KMS-11 (cell line): Measurements from ENCODE around the gene TSPEAR.
"Not testable (repeated sequence)": the region's sequence is repeated elsewhere in the genome, so short reads cannot be mapped to it uniquely, and the experiment has no call there.

Experiments used
- H2AFZ ChIP-seq: fragments of 200-600 bp; sonication (generic); 2 replicates; pipeline ENCODE4 v1.6.1; 2016; ENCODE audit warnings: antibody characterized with exemption, mixed run types, low read depth
- H3K27ac ChIP-seq: fragments of 200-600 bp; sonication (generic); 2 replicates; pipeline ENCODE4 v1.6.1; 2016; ENCODE audit warnings: mild to moderate bottlenecking, mixed run types
- H3K27me3 ChIP-seq: fragments of 200-600 bp; sonication (generic); 2 replicates; pipeline ENCODE4 v1.6.1; 2017; ENCODE audit warnings: mild to moderate bottlenecking, low read depth, mixed run types, moderate library complexity; ENCODE audit not compliant: insufficient read depth
- H3K36me3 ChIP-seq: fragments of 200-600 bp; sonication (generic); 2 replicates; pipeline ENCODE4 v1.6.1; 2017; ENCODE audit warnings: mild to moderate bottlenecking, mixed run types; ENCODE audit not compliant: insufficient read depth
- H3K4me1 ChIP-seq: fragments of 200-600 bp; sonication (generic); 2 replicates; pipeline ENCODE4 v1.6.1; 2016; ENCODE audit warnings: mild to moderate bottlenecking, low read depth, mixed run types; ENCODE audit not compliant: poor library complexity, severe bottlenecking
- H3K4me2 ChIP-seq: fragments of 200-600 bp; sonication (generic); 2 replicates; pipeline ENCODE4 v1.7.0; 2016; ENCODE audit warnings: mild to moderate bottlenecking, mixed run types
- H3K4me3 ChIP-seq: fragments of 200-600 bp; sonication (generic); IDR thresholded peaks from 2 replicates; pipeline ENCODE4 v1.6.1; 2017; ENCODE audit warnings: low read depth, low read length, mixed read lengths; ENCODE audit not compliant: insufficient read depth
- H3K79me2 ChIP-seq: fragments of 200-600 bp; sonication (generic); 2 replicates; pipeline ENCODE4 v1.6.1; 2016; ENCODE audit warnings: low read depth, mixed run types; ENCODE audit not compliant: insufficient read depth
- H3K9ac ChIP-seq: fragments of 200-600 bp; sonication (generic); 2 replicates; pipeline ENCODE4 v1.6.1; 2016; ENCODE audit warnings: mild to moderate bottlenecking, mixed run types
- H4K20me1 ChIP-seq: fragments of 200-600 bp; sonication (generic); 2 replicates; pipeline ENCODE4 v1.6.1; 2016; ENCODE audit warnings: mild to moderate bottlenecking, mixed run types; ENCODE audit not compliant: insufficient read depth
- TF ChIP-seq, protein P1 (sequence below): fragments of 200-600 bp; sonication (generic); conservative IDR thresholded peaks from 2 replicates; pipeline ENCODE4 v1.6.1; 2017; ENCODE audit warnings: low read depth, mild to moderate bottlenecking, antibody characterized with exemption, low read length, moderate library complexity, mixed read lengths

The TSPEAR gene

DNA sequence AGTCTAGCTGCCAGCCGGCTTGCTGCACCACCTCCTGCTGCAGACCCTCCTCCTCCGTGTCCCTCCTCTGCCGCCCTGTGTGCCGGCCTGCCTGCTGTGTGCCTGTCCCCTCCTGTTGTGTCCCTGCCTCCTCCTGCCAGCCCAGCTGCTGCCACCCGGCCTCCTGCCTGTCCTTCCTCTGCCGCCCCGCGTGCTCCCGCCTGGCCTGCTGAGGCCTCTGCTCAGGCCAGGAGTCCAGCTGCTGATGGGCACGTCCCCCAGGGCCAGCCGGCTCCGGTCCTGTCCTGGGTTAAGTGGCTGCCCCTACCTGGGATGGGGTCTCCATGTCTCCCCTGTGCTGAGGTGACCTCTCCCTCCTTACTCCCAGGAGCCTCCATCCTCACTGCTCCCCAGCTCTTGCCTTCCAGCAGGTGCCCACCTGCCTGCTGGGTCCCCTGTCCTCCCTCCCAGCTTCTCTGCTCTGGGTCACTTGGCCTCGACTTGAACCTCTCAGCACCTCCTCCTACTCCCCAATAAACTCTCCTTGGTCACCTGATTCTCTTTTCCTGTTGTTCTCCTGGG lies 98.6 kb downstream of the TSPEAR start:
- Histone ChIP-seq H3K4me2 (no peak overlapping the region), H3K79me2 (no peaks in the 10 kb centered on the region), H3K4me3 (no peak overlapping the region), H3K4me1 (no peaks in the 10 kb centered on the region), H3K9ac (no peak overlapping the region), H3K27me3 (peaks cover 22% of the 10 kb centered on the region), H4K20me1 (no peaks in the 10 kb centered on the region), H3K27ac (no peak overlapping the region), H2AFZ (no peak overlapping the region), H3K36me3 (no peaks in the 10 kb centered on the region)
- TF ChIP-seq, protein P1, sequence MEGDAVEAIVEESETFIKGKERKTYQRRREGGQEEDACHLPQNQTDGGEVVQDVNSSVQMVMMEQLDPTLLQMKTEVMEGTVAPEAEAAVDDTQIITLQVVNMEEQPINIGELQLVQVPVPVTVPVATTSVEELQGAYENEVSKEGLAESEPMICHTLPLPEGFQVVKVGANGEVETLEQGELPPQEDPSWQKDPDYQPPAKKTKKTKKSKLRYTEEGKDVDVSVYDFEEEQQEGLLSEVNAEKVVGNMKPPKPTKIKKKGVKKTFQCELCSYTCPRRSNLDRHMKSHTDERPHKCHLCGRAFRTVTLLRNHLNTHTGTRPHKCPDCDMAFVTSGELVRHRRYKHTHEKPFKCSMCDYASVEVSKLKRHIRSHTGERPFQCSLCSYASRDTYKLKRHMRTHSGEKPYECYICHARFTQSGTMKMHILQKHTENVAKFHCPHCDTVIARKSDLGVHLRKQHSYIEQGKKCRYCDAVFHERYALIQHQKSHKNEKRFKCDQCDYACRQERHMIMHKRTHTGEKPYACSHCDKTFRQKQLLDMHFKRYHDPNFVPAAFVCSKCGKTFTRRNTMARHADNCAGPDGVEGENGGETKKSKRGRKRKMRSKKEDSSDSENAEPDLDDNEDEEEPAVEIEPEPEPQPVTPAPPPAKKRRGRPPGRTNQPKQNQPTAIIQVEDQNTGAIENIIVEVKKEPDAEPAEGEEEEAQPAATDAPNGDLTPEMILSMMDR = no peak

DNA sequence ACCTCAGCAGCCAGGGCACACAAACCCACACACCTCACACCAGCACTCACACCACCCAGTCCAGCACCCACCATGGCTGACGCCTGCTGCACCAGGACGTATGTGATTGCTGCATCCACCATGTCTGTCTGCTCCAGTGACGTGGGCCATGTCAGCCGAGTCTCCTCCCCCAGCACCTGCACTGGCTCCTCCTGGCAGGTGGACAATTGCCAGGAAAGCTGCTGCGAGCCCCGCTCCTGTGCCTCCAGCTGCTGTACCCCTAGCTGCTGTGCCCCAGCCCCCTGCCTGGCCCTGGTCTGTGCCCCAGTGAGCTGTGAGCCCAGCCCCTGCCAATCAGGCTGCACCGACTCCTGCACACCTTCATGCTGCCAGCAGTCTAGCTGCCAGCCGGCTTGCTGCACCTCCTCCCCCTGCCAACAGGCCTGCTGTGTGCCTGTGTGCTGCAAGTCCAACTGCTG lies 99.3 kb downstream of the TSPEAR start, which contains the start of gene KRTAP10-8:
TSS of gene KRTAP10-8 (plus strand) at position 51 of the 458 bp plus-strand sequence. CDS start at position 73, 22 bp downstream.
- Histone ChIP-seq H3K79me2 (no peaks in the 10 kb centered on the region), H3K27ac (no peak within 1 kb of the TSS), H3K36me3 (no peaks in the 10 kb centered on the region), H2AFZ (no peak within 1 kb of the TSS), H4K20me1 (no peaks in the 10 kb centered on the region), H3K4me1 (no peaks in the 10 kb centered on the region), H3K4me2 (no peak within 1 kb of the TSS), H3K27me3 (peaks cover 22% of the 10 kb centered on the region), H3K4me3 (no peak within 1 kb of the TSS), H3K9ac (no peak within 1 kb of the TSS)
- TF ChIP-seq, protein P1 = no peak

DNA sequence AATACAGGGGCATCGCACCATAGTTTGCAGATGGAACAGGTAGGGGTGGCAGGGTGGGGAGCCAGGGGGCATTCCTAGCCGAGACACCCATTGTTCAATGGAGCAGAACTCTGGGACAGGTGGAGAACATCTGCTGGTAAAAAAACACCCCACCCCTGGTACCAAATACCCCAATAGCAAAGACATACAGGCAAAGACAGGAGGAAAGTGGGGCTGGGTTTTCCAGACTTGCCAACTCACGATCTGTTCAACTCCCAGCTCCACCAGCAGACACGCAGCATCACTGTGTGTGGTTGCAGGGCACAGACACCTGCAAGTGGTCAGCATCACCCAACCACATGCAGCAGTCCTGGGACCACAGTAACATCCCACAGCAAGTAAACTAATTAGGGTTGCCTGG lies 99.8 kb downstream of the TSPEAR start:
- no peak overlapping the region for H3K9ac ChIP-seq
- peaks cover 22% of the 10 kb centered on the region for H3K27me3 ChIP-seq
- no peak overlapping the region for H3K27ac ChIP-seq
- H3K4me2 ChIP-seq = no peak overlapping the region
- no peaks in the 10 kb centered on the region for H3K36me3 ChIP-seq
- TF ChIP-seq, protein P1 = no peak
- H3K4me1 ChIP-seq = no peaks in the 10 kb centered on the region
- no peaks in the 10 kb centered on the region for H3K79me2 ChIP-seq
- H3K4me3 ChIP-seq = no peak overlapping the region
- no peak overlapping the region for H2AFZ ChIP-seq
- no peaks in the 10 kb centered on the region for H4K20me1 ChIP-seq

DNA sequence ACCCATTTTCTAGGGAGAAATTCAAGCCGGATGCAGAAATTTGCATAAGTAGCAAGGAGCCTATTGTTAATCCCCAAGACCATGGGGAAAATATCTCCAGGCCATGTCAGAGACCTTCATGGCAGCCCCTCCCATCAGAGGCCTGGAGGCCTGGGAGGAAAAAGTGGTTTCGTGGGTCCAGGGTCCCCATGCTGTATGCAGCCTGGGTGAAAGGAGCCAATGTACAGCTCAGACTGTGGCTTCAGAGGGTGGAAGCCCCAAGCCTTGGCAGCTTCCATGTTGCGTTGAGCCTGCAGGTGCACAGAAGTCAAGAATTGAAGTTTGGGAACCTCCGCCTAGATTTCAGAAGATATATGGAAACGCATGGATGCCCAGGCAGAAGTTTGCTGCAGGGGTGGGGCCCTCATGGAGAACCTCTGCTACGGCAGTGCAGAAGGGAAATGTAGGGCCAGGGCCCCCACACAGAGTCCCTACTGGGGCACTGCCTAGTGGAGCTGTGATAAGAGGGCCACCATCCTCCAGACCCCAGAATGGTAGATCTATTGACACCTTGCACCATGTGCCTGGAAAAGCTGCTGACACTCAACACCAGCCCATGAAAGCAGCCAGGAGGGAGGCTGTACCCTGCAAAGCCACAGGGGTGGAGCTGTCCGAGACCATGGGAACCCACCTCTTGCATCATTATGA lies 101.1 kb downstream of the TSPEAR start:
- not testable (repeated sequence) for H3K79me2 ChIP-seq, H3K4me2 ChIP-seq, H3K27ac ChIP-seq, H2AFZ ChIP-seq, H3K36me3 ChIP-seq, H3K4me1 ChIP-seq, H4K20me1 ChIP-seq, H3K9ac ChIP-seq, H3K4me3 ChIP-seq
- H3K27me3 ChIP-seq = peaks cover 19% of the 10 kb centered on the region

DNA sequence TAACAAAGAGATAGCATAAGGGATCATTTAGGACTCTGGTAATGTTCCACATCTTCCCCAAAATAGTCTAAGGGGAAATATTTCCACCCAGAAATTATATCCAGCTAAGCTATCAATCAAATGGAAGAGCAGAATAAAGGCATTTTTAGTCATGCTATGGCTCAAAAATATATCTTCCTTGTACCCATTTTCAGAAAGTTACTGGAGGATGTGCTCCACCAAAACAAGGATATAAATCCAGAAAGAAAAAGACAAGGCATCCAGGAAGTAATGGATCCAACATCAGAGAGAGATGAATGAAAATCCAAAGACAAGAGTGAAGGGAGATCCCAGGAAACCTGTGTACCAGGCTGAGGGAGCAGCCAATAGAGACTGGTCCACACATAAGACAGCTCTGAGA lies 102.2 kb downstream of the TSPEAR start:
- Histone ChIP-seq H3K4me2 (no peak overlapping the region), H4K20me1 (no peaks in the 10 kb centered on the region), H3K9ac (no peak overlapping the region), H3K27me3 (peaks cover 19% of the 10 kb centered on the region; the same call in 1 of the 2 replicates), H2AFZ (no peak overlapping the region), H3K79me2 (no peaks in the 10 kb centered on the region), H3K36me3 (no peaks in the 10 kb centered on the region), H3K4me1 (no peaks in the 10 kb centered on the region), H3K4me3 (no peak overlapping the region), H3K27ac (no peak overlapping the region)
- TF ChIP-seq, protein P1 = no peak
